Vagina (tissue), 2 donors: ENCODE measurements around the gene MIEF1.

Experiments used
- POLR2AphosphoS5 ChIP-seq, 2 donors: sonication (generic); formaldehyde crosslinking; IDR thresholded peaks; one replicate each; pipeline ENCODE4 v1.9.0; 2017; ENCODE audit warnings: antibody characterized with exemption in 2 of 2, mild to moderate bottlenecking in 2 of 2, low read depth in 1 of 2; ENCODE audit not compliant: insufficient read depth in 1 of 2
- TF ChIP-seq, protein P1 (sequence below), 3 experiments: fragments of 450-650 bp in 2 of 3; fragments of 200-600 bp in 1 of 3; sonication (generic) in 1 of 3; IDR thresholded peaks; one replicate each; pipeline ENCODE4 v1.5.1; 2017 to 2019; ENCODE audit warnings: antibody characterized with exemption in 3 of 3, mild to moderate bottlenecking in 2 of 3, moderate library complexity in 2 of 3

DNA sequence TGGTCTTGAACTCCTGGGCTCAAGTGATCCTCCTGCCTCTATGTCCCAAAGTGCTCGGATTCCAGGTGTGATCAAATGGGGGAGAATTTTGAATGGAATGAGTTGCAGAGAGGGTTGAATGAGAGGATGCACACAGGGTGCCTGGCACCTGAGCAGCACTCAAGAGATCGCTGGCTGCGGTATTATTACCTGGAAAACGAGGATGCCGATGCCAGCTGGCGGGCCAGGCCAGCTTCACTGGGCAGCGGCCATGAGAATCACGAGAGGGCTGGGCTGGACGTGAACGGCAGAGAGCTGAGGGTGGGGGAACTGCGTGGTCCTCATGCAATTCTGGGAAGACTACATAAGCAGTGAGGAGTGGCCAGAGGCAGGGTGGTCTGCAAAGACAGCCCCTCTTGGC lies 42.4 kb upstream of the MIEF1 start:
- TF ChIP-seq, protein P1, sequence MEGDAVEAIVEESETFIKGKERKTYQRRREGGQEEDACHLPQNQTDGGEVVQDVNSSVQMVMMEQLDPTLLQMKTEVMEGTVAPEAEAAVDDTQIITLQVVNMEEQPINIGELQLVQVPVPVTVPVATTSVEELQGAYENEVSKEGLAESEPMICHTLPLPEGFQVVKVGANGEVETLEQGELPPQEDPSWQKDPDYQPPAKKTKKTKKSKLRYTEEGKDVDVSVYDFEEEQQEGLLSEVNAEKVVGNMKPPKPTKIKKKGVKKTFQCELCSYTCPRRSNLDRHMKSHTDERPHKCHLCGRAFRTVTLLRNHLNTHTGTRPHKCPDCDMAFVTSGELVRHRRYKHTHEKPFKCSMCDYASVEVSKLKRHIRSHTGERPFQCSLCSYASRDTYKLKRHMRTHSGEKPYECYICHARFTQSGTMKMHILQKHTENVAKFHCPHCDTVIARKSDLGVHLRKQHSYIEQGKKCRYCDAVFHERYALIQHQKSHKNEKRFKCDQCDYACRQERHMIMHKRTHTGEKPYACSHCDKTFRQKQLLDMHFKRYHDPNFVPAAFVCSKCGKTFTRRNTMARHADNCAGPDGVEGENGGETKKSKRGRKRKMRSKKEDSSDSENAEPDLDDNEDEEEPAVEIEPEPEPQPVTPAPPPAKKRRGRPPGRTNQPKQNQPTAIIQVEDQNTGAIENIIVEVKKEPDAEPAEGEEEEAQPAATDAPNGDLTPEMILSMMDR (IDR thresholded peaks at IDR 0.05) = no peak
- TF ChIP-seq POLR2AphosphoS5 (IDR thresholded peaks at IDR 0.05; ENCODE audit: insufficient read depth in 1 of 2, low read depth in 1 of 2) = no peak
